GM23248 (cell line): ENCODE measurements around the gene GABPB2. TPM values are rescaled to one million over a fixed set of nuclear protein-coding genes. Genes with fewer than 3 reads are reported as not detected.

Experiments used
- DNase-seq: peaks from one replicate; pipeline ENCODE4 v3.0.0-alpha.2; 2015
- H2AFZ ChIP-seq: fragments of 200-600 bp; sonication (generic); 2 replicates; pipeline ENCODE4 v1.6.1; 2016; ENCODE audit warnings: antibody characterized with exemption
- H3F3A ChIP-seq: fragments of 200-600 bp; sonication (generic); 2 replicates; pipeline ENCODE4 v1.6.1; 2016; ENCODE audit warnings: mild to moderate bottlenecking, antibody characterized with exemption, mixed run types; ENCODE audit not compliant: insufficient read depth
- H3K27ac ChIP-seq: fragments of 200-600 bp; sonication (generic); 2 replicates; pipeline ENCODE4 v1.5.1; 2016; ENCODE audit warnings: mild to moderate bottlenecking
- H3K27me3 ChIP-seq: fragments of 200-600 bp; sonication (generic); replicated peaks from 2 replicates; pipeline ENCODE4 v1.6.1; 2016; ENCODE audit warnings: mild to moderate bottlenecking; ENCODE audit not compliant: insufficient read depth
- H3K36me3 ChIP-seq: fragments of 200-600 bp; sonication (generic); 2 replicates; pipeline ENCODE4 v1.6.1; 2016; ENCODE audit warnings: low read depth, mild to moderate bottlenecking
- H3K4me1 ChIP-seq: fragments of 200-600 bp; sonication (generic); 2 replicates; pipeline ENCODE4 v1.6.1; 2016; ENCODE audit warnings: mild to moderate bottlenecking; ENCODE audit not compliant: insufficient read depth
- H3K4me2 ChIP-seq: fragments of 200-600 bp; sonication (generic); one replicate; pipeline ENCODE4 v1.6.1; 2016; ENCODE audit warnings: mild to moderate bottlenecking; ENCODE audit not compliant: unreplicated experiment
- H3K4me3 ChIP-seq: fragments of 200-600 bp; sonication (generic); 2 replicates; pipeline ENCODE4 v1.5.1; 2016; ENCODE audit warnings: mild to moderate bottlenecking
- H3K79me2 ChIP-seq: fragments of 200-600 bp; sonication (generic); 2 replicates; pipeline ENCODE4 v1.6.1; 2016; ENCODE audit warnings: mild to moderate bottlenecking; ENCODE audit not compliant: insufficient read depth
- H3K9ac ChIP-seq: fragments of 200-600 bp; sonication (generic); 2 replicates; pipeline ENCODE4 v1.6.1; 2016; ENCODE audit warnings: mild to moderate bottlenecking
- H3K9me2 ChIP-seq: fragments of 200-600 bp; sonication (generic); 2 replicates; pipeline ENCODE4 v1.6.1; 2016; ENCODE audit warnings: mixed run types, mild to moderate bottlenecking, moderate library complexity; ENCODE audit not compliant: insufficient read depth
- H3K9me3 ChIP-seq: fragments of 200-600 bp; sonication (generic); one replicate; pipeline ENCODE4 v1.6.1; 2017; ENCODE audit warnings: low read depth
- H4K20me1 ChIP-seq: fragments of 200-600 bp; sonication (generic); 2 replicates; pipeline ENCODE4 v1.6.0; 2016; ENCODE audit not compliant: insufficient read depth
- EZH2 ChIP-seq: fragments of 200-600 bp; sonication (generic); IDR thresholded peaks from 2 replicates; pipeline ENCODE4 v1.6.1; 2018; ENCODE audit warnings: antibody characterized with exemption, mild to moderate bottlenecking; ENCODE audit not compliant: insufficient read depth, poor library complexity, severe bottlenecking
- EZH2phosphoT487 ChIP-seq: fragments of 200-600 bp; sonication (generic); IDR thresholded peaks from 2 replicates; pipeline ENCODE4 v1.6.1; 2018; ENCODE audit warnings: antibody characterized with exemption, moderate library complexity, mild to moderate bottlenecking, low read depth; ENCODE audit not compliant: insufficient read depth
- WGBS, 2 experiments: methylation state at CpG; one replicate each; pipeline ENCODE4 v1.1.6; 2015 to 2017; ENCODE audit warnings: low lambda C conversion rate in 2 of 2, low coverage in 1 of 2; ENCODE audit errors: missing lambda C conversion rate in 2 of 2; 5-methylcytosine and 5-hydroxymethylcytosine counted together
- in situ Hi-C: fragments of 300-500 bp; cut with MboI; formaldehyde crosslinking; loops from 2 replicates; pipeline ENCODE4 v1.15.0; 2020
- polyA plus RNA-seq: library from polyadenylated mRNA; unstranded; fragments of >200 nt; fragmentation: Nextera tagmentation; extraction: Ambion mirVana; gene quantifications from 2 replicates; pipeline ENCODE4 v1.2.1, GENCODE V29; 2016
- total RNA-seq: library from RNA; depleted of rRNA; stranded (reverse); fragments of >200 nt; shearing (Covaris generic); gene quantifications from 2 replicates; pipeline ENCODE4 v1.2.3, GENCODE V29; 2014

Gene GABPB2
- total and polyA plus RNA-seq, 2 experiments from 2014 or later: 7.4 to 14.7 TPM

- no peaks in the 10 kb centered on the region for H3K27me3 ChIP-seq
- no peaks in the 10 kb centered on the region for H3F3A ChIP-seq
- H3K4me1 ChIP-seq: peaks cover 7% of the 10 kb centered on the region; the same call in 1 of the 2 replicates
- TF ChIP-seq EZH2phosphoT487 (no peak), EZH2 (no peak)
- H3K4me2 ChIP-seq: no peak overlapping the region
- in situ Hi-C loops: no loop called here
- no peaks in the 10 kb centered on the region for H4K20me1 ChIP-seq
- 97 to 99% methylated on average over 5 of the region's 5 CpGs for WGBS, 2 experiments
- no peak for DNase-seq
- no peak overlapping the region for H2AFZ ChIP-seq
- H3K9me2 ChIP-seq: no peaks in the 10 kb centered on the region
- H3K79me2 ChIP-seq: no peaks in the 10 kb centered on the region
- no peak overlapping the region for H3K4me3 ChIP-seq
- no peaks in the 10 kb centered on the region for H3K9me3 ChIP-seq
- H3K36me3 ChIP-seq: no peaks in the 10 kb centered on the region; the same call in 1 of the 2 replicates
- no peak overlapping the region for H3K27ac ChIP-seq
- H3K9ac ChIP-seq: no peak overlapping the region
Measured at GRCh38 chr1:151108331-151108730, 37.8 kb downstream of the GABPB2 start.

- Histone ChIP-seq H3K9ac (no peak overlapping the region), H3K4me2 (no peak overlapping the region), H3K27me3 (no peaks in the 10 kb centered on the region), H3K4me1 (no peaks in the 10 kb centered on the region), H3K27ac (no peak overlapping the region), H3K9me3 (no peaks in the 10 kb centered on the region), H3F3A (no peaks in the 10 kb centered on the region), H3K4me3 (no peak overlapping the region), H4K20me1 (no peaks in the 10 kb centered on the region), H2AFZ (no peak overlapping the region), H3K36me3 (peaks cover 9% of the 10 kb centered on the region; the same call in 1 of the 2 replicates), H3K79me2 (no peaks in the 10 kb centered on the region), H3K9me2 (no peaks in the 10 kb centered on the region)
- in situ Hi-C loops: no loop called here
- DNase-seq: no peak
- TF ChIP-seq EZH2phosphoT487: no peak
- TF ChIP-seq EZH2: no peak
- 94 to 96% methylated on average over 5 of the region's 5 CpGs for WGBS, 2 experiments
Measured at GRCh38 chr1:151113877-151114276, 43.3 kb downstream of the GABPB2 start.

GRCh38 chr1:151124763-151125403 lies 54.3 kb downstream of the GABPB2 start:
- TF ChIP-seq EZH2phosphoT487: no peak
- TF ChIP-seq EZH2: no peak
- WGBS, 2 experiments: 89 to 94% methylated on average over 5 of the region's 5 CpGs
- in situ Hi-C loops: no loop called here

GRCh38 chr1:151128800-151129199 lies 58.2 kb downstream of the GABPB2 start:
- Histone ChIP-seq H3K9ac (no peak overlapping the region), H3K27me3 (no peaks in the 10 kb centered on the region), H3K9me3 (no peaks in the 10 kb centered on the region), H3K9me2 (no peaks in the 10 kb centered on the region), H3F3A (peaks cover 10% of the 10 kb centered on the region; the same call in 1 of the 2 replicates), H2AFZ (no peak overlapping the region), H3K4me3 (no peak overlapping the region), H3K36me3 (no peaks in the 10 kb centered on the region; the same call in 1 of the 2 replicates), H3K4me2 (no peak overlapping the region), H4K20me1 (no peaks in the 10 kb centered on the region), H3K79me2 (no peaks in the 10 kb centered on the region), H3K27ac (no peak overlapping the region), H3K4me1 (no peaks in the 10 kb centered on the region)
- DNase-seq: no peak
- in situ Hi-C loops: no loop called here
- 59 to 64% methylated on average over 6 of the region's 6 CpGs for WGBS, 2 experiments
- TF ChIP-seq EZH2phosphoT487 (no peak), EZH2 (no peak)

More at GRCh38 chr1:151124763-151125403, 54.3 kb downstream of the GABPB2 start:
- H3K9ac ChIP-seq: no peak overlapping the region
- 0 out of 2 replicates have a peak, but pooled peaks cover 3% of the 10 kb centered on the region for H3F3A ChIP-seq
- H2AFZ ChIP-seq: no peak overlapping the region
- H3K9me3 ChIP-seq: no peaks in the 10 kb centered on the region
- no peak overlapping the region for H3K27ac ChIP-seq
- H3K4me2 ChIP-seq: no peak overlapping the region
- no peaks in the 10 kb centered on the region for H3K79me2 ChIP-seq
- no peaks in the 10 kb centered on the region for H3K9me2 ChIP-seq
- no peaks in the 10 kb centered on the region for H3K27me3 ChIP-seq
- H3K4me1 ChIP-seq: no peaks in the 10 kb centered on the region
- no peak for DNase-seq
- no peak overlapping the region for H3K4me3 ChIP-seq
- no peaks in the 10 kb centered on the region; the same call in 1 of the 2 replicates for H3K36me3 ChIP-seq
- H4K20me1 ChIP-seq: no peaks in the 10 kb centered on the region
